Measurements from ENCODE around the gene XCL2.
"Not testable (repeated sequence)": the region's sequence is repeated elsewhere in the genome, so short reads cannot be mapped to it uniquely, and the experiment has no call there.

The XCL2 gene

DNA sequence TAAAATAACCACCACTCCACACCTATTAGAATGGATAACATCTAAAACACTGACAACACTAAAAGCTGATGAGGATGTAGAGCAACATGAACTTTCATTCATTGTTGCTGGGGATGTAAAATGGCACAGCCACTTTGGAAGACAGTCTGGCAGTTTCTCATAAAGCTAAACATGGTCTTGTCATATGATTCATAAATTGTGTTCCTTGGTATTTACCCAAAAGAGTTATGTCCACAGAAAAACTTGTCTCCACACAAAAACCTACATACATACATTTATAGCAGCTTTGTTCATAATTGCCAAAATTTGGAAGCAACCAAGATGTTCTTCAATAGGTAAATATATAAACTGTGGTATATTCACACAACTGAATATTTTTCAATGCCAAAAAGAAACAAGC lies 16.6 kb upstream of the XCL2 start:
- DNase-seq (ENCODE audit: low spot score), result no peak

DNA sequence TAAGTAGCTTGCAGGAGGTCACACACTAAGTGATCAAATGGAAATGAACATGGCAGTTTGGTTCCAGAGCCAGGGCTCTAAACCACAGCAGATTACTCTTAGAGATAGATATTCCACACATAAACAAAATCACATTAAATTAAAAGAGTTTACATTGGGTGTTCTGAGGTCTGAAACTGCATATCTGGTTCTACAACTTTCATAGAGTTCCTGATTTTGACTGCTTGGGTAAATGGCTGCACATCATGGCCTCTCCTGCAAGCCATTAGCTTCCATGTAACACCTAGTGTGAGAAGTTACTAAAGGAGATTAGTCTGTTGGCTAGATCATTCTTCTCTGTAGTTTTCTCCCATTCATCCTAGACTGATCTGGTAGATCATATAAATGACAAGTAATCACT lies 12.8 kb upstream of the XCL2 start:
- no peak for DNase-seq (ENCODE audit: low spot score)

DNA sequence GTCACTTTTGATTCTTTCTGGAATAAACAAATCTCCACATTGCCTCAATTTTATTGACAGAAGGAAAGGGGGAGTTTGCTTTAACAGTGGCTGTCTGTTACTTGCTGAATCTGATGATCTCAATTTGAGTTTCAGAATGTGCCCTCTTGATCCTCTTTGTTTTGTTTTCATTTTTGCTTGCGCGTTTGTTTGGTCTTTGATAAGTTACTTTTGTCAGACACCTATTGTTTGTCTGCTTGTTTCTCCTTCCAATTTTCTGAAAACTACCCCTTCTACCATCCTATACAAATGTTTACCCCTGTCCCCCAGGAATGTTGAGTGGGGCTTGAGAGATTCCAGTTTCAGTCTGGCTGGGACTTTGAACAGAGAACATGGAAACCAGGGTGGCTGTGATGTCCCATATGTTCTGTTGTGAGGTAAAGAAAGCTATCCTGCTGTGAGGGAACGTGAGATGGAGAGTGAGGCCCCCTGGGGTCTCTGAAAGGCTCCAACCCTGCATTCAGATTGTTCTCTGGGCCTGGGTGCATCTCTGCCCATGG lies 11.8 kb upstream of the XCL2 start:
- DNase-seq (ENCODE audit: low spot score), result no peak

DNA sequence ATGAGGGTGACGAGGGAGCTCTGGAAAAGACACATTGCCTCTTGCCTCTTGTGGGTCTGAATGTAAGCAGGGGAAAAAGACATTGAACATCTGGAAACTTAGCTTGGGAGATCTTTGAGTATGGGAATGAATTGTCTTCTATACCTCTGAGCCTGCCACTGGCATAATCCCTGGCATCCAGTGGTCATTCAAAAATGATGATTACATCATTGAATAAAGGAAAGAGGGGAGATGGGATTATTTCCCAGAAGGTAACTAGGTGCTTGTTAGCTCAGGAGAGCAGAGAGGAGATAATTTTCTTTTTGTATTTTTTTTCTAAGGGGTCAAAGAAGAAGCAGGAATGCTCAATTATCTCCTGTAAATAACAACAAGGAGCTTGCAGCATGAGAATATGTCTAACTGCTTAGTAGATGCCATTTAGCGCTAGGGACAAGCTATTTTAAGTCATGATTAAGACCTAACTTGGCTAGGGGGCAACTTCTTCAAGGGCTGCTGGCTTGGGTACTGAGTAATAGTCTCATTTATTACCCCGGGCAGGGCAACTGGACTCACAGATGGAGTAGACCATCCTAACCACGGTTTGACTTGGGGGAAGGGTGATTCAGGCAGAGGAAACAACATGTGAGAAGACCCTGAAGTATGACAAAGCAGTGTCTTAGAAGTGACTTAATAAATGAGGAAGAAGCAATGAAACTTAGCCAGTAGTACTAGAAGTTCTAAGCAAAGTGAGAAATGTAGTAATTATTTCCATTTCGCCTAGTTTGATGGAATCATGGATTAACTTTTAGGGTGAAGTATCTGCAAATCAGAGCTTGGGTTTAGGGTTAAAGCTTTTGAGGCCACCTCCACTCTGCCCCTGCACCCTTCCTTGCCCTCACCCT lies 11.0 kb upstream of the XCL2 start:
- DNase-seq (ENCODE audit: low spot score), result no peak

DNA sequence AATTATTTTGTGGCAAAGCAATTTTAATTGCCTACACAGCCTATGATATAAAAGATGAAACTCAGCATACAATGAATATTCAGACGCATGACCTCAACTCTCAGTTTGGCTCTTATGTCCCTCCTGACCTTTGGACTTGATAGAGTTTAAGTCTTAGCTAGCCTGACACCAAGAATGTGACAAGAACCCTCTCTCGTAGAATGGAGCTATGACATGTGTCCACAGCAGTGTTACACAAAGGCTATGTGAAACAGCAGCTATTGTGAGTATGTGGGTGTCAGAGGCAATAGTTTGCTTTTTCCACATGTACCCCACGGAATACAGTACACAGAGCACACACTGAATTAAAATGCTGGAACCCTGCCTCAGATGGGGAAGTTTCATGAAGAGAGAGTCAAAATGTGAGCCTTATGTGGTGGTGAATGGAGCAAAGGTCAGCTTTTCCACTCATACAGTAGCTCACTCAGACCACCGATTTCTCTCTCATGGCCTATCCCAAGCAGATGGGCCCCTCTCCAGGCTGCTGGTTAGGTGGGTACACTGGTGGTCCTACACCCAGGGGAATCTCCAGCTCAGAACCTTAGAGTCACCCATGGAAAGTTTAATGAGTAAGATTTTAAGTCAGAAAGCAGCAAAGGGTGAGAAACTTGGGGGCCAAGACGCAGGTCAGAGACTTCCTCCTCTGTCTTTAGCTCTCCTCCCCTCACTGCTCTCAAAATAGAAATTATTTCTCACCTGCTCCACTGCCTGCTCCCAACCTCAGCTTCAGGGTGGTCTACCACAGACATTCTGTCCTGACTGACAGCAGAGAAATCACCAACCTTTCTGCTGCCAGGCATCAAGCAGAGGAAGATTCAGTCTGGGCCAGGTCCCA lies 10.1 kb upstream of the XCL2 start:
- no peak for DNase-seq (ENCODE audit: low spot score)

DNA sequence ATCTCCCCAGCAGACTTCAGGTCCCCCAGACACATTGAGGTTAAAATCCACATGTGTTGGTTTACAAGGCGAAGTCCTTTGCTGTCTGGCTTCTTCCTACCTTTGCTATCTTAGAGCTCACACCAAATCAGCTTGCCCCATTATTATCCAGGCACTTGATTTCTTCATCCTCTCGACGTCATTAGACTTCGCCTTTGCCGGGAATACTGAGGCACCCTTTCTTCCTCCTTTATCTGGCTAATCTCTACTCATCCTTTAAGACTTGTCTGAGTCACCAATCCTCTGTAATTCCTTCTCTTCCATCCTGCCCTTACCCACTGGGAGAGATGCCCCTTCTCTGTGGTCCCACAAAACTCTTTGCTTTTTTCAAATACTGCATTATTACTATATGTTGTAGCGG lies 9.2 kb upstream of the XCL2 start:
- DNase-seq (ENCODE audit: low spot score), result no peak

DNA sequence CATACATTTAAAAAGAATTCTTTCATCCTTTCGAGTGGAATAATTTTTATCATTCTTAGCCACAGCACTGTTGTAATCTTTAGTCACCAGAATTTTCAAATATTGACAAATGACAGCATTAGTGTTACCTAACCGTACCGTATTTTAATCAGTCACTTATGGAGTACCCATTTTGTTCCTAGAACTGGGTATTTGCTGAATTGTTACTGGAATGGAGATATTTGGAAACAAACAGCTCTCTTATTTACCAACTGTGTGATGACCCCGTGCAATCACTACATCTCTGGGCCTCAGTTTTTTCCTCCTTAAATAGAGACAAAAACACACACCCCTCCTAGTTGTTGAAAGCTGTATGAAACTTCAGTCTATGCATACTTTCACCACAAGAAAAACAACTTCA lies 7.9 kb upstream of the XCL2 start:
- DNase-seq (ENCODE audit: low spot score), result no peak

DNA sequence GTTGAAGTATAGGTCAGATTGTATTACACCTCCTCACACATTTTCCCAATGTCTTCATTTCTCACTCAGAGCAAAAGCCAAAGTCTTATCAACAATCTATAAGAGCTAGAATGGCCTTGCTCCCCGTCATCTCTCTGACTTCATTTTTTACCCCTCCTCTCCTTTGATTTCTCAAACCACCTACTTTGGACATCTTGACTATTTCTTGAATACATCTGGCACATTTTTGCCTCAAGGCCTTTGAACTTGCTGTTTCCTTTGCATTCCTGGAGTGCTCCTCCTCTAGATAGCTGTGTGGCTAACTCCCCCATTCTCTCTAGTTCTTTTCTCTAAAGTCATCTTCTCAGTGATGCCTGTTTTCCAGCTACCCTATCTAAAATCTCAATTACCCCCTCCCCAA lies 7.2 kb upstream of the XCL2 start:
- no peak for DNase-seq (ENCODE audit: low spot score)

DNA sequence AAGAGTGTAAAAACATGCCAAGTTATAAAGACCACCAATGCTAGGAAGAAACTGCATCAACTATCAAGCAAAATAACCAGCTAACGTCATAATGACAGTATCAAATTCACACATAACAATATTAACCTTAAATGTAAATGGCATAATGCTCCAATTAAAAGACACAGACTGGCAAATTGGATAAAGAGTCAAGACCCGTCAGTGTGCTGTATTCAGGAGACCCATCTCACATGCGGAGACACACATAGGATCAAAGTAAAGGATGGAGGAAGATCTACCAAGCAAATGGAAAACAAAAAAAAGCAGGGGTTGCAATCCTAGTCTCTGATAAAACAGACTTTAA lies 2.7 kb upstream of the XCL2 start:
- DNase-seq (ENCODE audit: low spot score), result not testable (repeated sequence)

DNA sequence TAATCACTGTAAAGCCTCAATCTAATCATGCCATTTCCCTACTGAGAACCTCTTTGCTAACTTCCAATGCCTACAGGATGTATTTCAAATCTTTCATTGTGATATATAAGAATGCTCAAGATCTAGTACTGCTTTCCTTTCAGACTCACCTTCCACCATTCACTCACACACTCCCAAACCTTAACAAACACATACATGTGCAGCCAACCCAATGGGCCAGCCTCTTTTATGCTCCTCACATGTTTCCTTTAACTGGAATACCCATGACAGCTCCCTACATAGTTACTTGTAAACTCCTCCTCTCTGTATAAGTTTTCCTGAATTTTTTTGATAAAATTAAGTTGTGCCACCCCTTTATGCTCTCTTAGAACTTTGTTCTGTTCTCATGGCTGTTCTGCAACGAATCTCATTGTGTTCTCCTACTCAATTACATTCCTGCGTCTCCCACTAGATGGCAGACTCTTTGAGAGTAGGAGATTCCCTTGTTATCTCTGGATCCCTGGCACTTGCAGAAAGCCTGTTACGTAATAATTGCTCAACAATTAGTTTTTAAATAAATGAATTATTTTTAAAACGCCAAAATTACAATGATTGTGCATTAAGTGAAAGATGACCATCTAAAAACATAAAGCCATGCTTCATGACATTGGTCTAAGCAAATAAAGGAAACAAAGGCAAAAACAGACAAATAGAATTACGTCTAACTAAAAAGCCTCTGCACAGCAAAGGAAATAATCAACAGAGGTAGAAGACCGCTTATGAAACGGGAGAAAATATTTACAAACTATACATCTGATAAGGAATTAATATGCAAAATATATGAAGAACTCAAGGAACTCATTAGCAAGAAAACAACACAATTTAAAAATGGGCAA lies 2.1 kb upstream of the XCL2 start:
- DNase-seq (ENCODE audit: low spot score), result not testable (repeated sequence)

DNA sequence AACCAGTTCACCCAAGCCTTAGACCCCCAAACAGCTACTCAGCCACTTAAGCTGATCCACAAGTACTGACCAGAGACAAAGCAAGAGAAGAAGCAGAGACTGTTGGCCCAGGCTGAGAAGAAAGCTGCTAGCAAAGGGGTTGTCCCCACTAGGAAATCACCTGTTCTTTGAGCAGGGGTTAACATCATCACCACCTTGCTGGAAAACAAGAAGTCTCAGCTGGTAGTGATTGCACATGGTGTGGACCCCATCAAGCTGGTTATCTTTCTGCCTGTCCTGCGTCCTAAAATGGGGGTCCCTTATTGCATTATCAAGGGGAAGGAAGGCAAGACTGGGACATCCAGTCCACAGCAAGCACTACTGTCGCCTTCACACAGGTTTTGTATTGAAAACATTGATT lies 819 bp downstream of the XCL2 start:
- DNase-seq (ENCODE audit: low spot score), result not testable (repeated sequence)

DNA sequence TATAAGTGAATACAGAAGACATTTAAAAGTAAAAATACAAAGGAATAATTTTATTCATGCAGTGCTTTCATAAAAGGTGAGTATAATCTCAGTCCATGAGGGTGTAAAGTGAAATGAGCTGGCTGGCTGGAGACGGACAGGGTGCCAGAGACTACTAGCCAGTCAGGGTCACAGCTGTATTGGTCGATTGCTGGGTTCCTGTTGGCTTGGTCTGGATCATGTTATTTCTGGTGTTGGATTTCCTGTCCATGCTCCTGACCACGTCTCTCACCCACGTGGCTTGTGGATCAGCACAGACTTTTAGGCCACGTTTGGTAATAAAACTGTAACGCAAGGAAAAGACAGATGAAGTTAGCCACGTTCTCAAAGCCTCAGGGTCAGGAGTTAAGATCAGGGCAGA lies 3.0 kb downstream of the XCL2 start:
- not testable (repeated sequence) for DNase-seq (ENCODE audit: low spot score)

DNA sequence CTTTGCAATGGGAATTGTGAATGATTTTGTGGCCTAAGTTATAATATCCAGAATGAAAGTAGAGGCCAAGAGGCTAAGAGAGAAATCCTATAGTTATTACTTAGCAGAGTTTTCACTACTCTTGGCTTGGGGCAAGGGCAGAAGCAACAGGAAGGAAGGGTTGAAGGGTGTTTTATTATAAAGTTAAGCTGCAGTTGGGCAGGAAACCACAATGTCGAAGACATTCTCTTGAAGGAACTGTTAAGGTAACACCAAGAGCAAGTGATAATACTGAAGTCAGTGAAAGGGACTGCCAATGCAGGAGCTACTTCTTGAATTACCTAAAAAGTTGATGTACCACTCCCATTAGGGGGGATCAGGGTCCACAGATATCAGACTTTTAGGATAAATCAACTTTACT lies 8.3 kb downstream of the XCL2 start:
- no peak for DNase-seq (ENCODE audit: low spot score)

DNA sequence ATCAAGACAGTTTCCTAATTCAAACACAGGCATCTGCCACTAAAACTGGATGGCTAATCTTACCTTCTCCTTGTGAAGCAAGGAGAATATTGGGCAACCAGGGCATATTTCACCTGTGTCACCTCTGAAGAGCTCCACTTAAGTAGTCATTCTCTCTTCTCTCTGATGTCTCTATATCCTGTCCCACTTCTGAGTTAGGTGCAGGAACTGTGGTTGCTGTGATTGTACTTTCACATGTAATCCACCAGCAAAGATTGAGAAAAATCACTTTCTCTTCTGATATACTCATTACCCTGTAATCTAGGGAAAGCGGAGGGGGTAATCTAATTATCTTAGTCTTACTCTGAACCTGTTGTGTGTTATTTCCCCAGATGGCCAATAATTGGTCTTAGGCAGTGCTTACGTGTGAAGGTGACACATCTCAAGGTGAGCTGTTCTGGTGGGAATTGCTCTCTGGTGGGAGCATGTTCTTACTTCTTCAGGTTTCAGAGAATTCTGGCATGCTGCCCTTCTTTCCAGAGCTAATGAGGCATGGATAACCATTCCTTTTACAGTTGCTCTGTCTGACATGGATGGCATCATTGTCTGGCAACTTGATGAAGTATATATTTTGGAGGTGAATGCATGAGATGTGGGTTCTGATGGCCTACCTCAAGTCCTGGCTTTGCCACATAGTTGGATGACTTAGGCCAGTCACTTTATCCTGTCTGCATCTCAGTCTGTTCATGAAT lies 12.0 kb downstream of the XCL2 start:
- DNase-seq (ENCODE audit: low spot score), result peak; percentile 29

DNA sequence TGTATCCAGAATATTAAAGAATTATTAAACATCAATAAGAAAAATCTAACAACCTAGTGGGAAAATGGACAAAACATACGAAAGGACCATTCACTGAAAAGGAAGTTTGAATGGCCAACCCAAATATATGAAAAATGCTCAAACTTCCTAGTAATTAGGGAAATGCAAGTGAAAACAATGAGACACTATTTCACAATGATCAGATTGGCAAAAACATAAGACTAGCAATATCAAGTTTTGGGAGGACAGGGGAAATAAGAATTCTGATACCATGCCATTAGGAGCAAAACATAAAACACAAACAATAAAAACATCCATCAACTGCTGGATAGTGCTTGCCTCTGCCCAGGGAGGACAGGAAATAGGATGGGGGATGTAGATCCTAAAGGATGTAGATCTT lies 14.3 kb downstream of the XCL2 start:
- no peak for DNase-seq (ENCODE audit: low spot score)

DNA sequence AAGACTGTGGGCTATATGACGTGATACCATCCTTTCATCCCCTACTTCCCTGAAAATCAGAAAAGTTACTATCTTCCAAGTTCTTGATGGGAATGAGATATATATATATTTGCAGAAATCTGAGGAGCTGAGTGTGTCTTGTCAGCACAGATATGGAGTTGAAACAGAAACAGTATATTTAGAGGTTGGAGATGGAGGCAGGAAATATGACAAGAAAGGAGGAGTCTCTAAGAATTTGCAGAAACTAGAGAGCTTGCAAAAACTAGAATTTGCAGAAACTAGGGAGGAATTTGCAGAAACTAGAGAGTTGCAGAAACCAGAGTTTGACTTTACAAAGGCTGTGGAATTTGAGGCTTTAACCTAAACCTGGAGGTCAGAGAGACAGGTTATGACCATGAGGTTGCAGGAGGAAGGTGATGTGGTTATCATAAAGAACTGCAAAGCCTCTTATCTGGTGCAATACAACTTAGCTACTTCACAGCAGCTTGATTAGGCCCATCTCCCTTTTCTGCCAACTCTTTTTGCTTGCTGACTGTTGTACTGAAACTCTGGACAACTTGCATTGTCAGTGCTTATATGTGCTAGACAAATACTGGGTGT lies 22.3 kb downstream of the XCL2 start:
- DNase-seq (ENCODE audit: low spot score), result no peak

DNA sequence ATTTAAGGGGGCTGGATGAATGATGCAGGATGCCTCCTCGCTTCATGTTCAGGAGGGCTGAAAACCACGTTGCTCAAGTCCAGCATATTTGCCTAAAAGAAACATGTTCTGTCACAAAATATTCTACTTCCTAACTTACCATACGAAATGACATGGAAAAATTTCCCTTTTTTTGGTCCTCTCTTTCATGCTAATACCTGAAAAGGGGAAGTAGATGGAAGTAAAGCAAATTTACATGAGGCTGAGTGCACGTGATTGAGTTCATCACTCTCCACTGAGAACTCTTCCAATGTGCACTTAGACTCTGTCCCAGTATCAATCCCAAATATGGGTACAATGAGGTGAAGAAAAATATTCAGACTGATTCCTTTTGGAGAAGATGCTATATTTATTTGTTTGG lies 23.0 kb downstream of the XCL2 start:
- no peak for DNase-seq (ENCODE audit: low spot score)

DNA sequence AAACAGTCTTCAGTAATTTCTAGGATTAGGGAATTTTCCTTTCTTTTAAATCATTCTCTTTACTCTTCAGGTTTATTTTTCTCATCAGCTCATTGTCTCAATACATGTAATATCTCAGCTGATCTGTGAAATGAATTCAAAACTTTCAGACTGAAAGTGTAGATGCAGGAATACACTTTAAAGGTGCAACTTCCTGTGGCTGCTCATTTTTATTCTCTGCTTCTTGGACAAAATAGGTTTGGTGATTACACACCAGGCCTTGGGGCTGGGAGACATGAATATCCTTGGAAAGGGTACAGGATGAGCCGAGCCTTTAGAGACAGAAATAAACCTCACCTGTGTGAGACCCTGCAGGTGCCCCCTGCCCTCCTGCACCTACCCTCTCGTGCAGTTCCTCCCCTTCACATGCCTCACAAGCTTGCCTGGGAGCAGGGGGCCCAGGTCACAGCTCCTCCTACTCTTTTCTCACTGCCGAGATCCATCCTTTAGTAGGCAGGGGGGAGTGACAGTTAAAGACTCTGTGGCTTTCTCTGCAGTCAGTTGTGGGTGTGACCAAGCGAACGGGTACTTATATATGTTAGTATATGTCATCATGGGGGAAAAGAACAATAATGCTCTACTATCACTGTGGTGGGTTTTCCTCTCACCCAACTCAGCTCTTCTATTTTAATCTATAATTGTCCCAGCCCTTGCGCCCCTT lies 23.6 kb downstream of the XCL2 start:
- no peak for DNase-seq (ENCODE audit: low spot score)

DNA sequence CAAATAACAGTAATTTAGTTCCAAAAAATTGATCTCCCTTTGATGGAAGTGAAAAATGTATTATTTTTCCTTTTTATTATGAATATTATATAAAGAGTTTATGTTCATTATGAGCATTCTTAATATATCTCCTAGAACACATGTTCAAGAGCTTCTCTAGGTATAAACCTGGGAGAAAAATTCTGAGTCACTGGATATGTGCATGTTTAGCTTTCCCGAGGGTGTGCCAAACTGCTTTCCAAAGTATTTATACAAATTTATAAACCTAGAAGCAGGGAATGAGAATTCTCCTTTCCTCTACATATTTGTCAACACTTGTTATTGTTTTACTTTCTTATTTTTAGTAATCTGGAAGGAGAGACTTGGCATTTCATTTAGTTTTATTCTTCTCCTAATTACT lies 25.0 kb downstream of the XCL2 start:
- no peak for DNase-seq (ENCODE audit: low spot score)

DNA sequence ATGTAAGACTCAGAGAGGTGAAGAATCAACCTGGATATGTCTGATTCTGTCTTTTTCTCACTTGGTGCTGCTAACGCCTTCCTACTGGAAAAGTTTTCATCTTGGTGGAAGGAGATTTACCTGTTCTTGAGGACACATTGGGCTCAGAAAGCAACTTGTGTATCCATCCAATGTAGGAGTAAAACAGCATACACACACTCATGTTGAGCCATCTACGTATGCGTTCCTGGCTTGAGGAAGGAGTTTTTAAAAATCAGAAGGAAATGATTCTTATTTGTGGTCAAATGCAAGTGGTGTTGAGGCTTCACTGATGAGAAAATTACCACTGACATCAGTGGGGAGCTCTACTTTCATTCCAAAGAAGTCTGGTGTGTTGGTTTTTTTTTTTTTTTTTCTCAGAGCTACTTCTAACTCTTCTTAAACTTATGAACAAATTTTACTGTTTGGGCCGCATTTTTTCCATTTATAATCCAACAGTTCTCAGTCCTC lies 25.6 kb downstream of the XCL2 start:
- DNase-seq (ENCODE audit: low spot score), result no peak
